ENCODE results near the gene TIMM17B.

The TIMM17B gene

GRCh38 chrX:48897625-48898306 is at the start of gene TIMM17B, which contains the start of gene PQBP1:
Gene TIMM17B, minus strand, starts transcription at chrX:48897768. Its CDS starts 19 bp downstream, at chrX:48897749.
Gene PQBP1, plus strand, starts transcription at chrX:48897930. Its CDS starts 580 bp downstream, at chrX:48898510.
- FAIRE-seq, result peak; percentile 93
- peak; percentile 90 for DNase-seq (ENCODE audit: low spot score)

- DNase-seq (ENCODE audit: low spot score) (peak; percentile 22), FAIRE-seq (peak; percentile 58)
Measured at GRCh38 chrX:48945517-48946348, 48.2 kb upstream of the TIMM17B start.

- FAIRE-seq (no peak), DNase-seq (ENCODE audit: low spot score) (no peak)
Measured at GRCh38 chrX:48942895-48943294, 45.3 kb upstream of the TIMM17B start.

GRCh38 chrX:48940404-48940955 is 42.9 kb upstream of the TIMM17B start:
- no peak for FAIRE-seq
- no peak for DNase-seq (ENCODE audit: low spot score)

- FAIRE-seq (no peak), DNase-seq (ENCODE audit: low spot score) (no peak)
Measured at GRCh38 chrX:48939524-48940228, 42.1 kb upstream of the TIMM17B start.

GRCh38 chrX:48938721-48939425 is 41.3 kb upstream of the TIMM17B start:
- FAIRE-seq (no peak), DNase-seq (ENCODE audit: low spot score) (no peak)

GRCh38 chrX:48937054-48937907 is 39.7 kb upstream of the TIMM17B start:
- FAIRE-seq (no peak), DNase-seq (ENCODE audit: low spot score) (no peak)

- FAIRE-seq (no peak), DNase-seq (ENCODE audit: low spot score) (no peak)
Measured at GRCh38 chrX:48936429-48937053, 39.0 kb upstream of the TIMM17B start.

- FAIRE-seq (no peak), DNase-seq (ENCODE audit: low spot score) (no peak)
Measured at GRCh38 chrX:48935301-48935670, 37.7 kb upstream of the TIMM17B start.

- no peak for FAIRE-seq
- no peak for DNase-seq (ENCODE audit: low spot score)
Measured at GRCh38 chrX:48934581-48935300, 37.2 kb upstream of the TIMM17B start.

GRCh38 chrX:48933757-48934156 is 36.2 kb upstream of the TIMM17B start:
- DNase-seq (ENCODE audit: low spot score) (no peak), FAIRE-seq (no peak)

GRCh38 chrX:48927736-48928382 is 30.3 kb upstream of the TIMM17B start:
- FAIRE-seq (no peak), DNase-seq (ENCODE audit: low spot score) (no peak)

GRCh38 chrX:48927123-48927522 is 29.6 kb upstream of the TIMM17B start:
- FAIRE-seq (no peak), DNase-seq (ENCODE audit: low spot score) (no peak)

- DNase-seq (ENCODE audit: low spot score) (no peak), FAIRE-seq (no peak)
Measured at GRCh38 chrX:48924270-48924669, 26.7 kb upstream of the TIMM17B start.

- FAIRE-seq (no peak), DNase-seq (ENCODE audit: low spot score) (no peak)
Measured at GRCh38 chrX:48923771-48924170, 26.2 kb upstream of the TIMM17B start.

GRCh38 chrX:48920718-48921104 is 23.1 kb upstream of the TIMM17B start:
- FAIRE-seq (no peak), DNase-seq (ENCODE audit: low spot score) (no peak)

GRCh38 chrX:48919947-48920717 is 22.6 kb upstream of the TIMM17B start:
- FAIRE-seq, result no peak

GRCh38 chrX:48919360-48919841 is 21.8 kb upstream of the TIMM17B start:
- FAIRE-seq (no peak), DNase-seq (ENCODE audit: low spot score) (no peak)

More at GRCh38 chrX:48919947-48920717, 22.6 kb upstream of the TIMM17B start:
- DNase-seq (ENCODE audit: low spot score), result no peak
